NCI-H187 treated with DMSO at 0.1 percent for 48 hours (cell line): ENCODE results near the gene NKAIN2.

Experiments used
- DNase-seq: peaks from one replicate; lab custom pipeline; 2025; lab: John Stamatoyannopoulos, UW

NKAIN2 gene

GRCh38 chr6:124829822-124830221 is 1026.2 kb downstream of the NKAIN2 start:
- DNase-seq: no peak

GRCh38 chr6:124830506-124830905 is 1026.8 kb downstream of the NKAIN2 start:
- DNase-seq: no peak

GRCh38 chr6:124854338-124854922 is 1050.8 kb downstream of the NKAIN2 start:
- DNase-seq: no peak

- DNase-seq: no peak
Measured at GRCh38 chr6:124857746-124858145, 1054.1 kb downstream of the NKAIN2 start.

GRCh38 chr6:124858564-124858963 is 1054.9 kb downstream of the NKAIN2 start:
- no peak for DNase-seq

- no peak for DNase-seq
Measured at GRCh38 chr6:124859366-124859765, 1055.7 kb downstream of the NKAIN2 start.

GRCh38 chr6:124866040-124866439 is 1062.4 kb downstream of the NKAIN2 start:
- no peak for DNase-seq

GRCh38 chr6:124867121-124867520 is 1063.5 kb downstream of the NKAIN2 start:
- DNase-seq: no peak

GRCh38 chr6:124868481-124868880 is 1064.8 kb downstream of the NKAIN2 start:
- no peak for DNase-seq

- no peak for DNase-seq
Measured at GRCh38 chr6:124869416-124869815, 1065.8 kb downstream of the NKAIN2 start.

- DNase-seq: no peak
Measured at GRCh38 chr6:124870611-124871459, 1067.2 kb downstream of the NKAIN2 start.

GRCh38 chr6:124872361-124873065 is 1068.8 kb downstream of the NKAIN2 start:
- no peak for DNase-seq

GRCh38 chr6:124873066-124873410 is 1069.4 kb downstream of the NKAIN2 start:
- DNase-seq: no peak
